ENCODE data around the gene DLGAP1. TPM values are rescaled to one million over a fixed set of nuclear protein-coding genes. Genes with fewer than 3 reads are reported as not detected.

The DLGAP1 gene
- total and polyA plus RNA-seq, 10 donors = 0.11 to 6.0 (median 2.1) TPM

DNA sequence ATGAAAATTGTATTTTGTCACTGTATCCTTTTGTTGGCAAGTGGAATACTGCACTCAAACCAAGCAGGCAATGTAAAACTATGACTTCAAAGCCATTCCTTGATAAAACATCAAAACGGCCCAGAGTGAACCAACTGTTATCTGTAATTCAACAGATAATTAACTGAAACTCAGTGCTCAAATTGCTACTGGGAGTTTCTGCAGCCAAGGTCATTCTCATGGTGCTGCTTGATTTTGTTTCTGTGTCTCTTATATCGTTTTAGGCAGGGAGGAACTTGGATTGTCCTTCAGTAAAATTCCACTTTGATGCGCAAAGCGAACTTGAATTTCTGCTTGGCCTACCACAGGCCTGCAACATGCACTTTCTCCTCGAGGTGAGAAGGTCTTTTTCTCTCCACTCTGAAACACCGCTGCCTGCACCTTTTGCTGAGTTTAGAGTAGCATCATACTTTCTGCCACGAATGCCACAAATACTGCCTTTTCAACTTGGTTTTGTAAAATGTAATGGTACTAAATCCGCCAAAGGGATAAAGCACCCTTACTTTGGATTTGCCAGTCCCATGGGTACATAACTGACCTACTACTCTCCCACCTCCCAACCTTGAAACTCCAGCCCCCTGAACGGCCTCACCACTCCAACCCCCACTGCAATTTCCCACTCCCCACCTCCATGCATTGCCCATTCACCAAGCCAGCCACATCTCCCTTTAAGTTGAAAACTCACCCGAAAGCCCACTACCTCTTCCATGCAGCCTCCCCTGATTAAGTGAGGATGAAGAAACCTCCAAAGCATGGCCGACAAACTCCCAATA is 800.5 kb downstream of the DLGAP1 start:
- intact Hi-C loops (cut with DNase I; ENCODE audit: low total_unique reads) = no loop called here
- DNase-seq = no peak
- Histone ChIP-seq H3K4me1 (peaks cover 0 to 22% (median 0%) of the 10 kb centered on the region in 6 donors), H3K36me3 (no peaks in the 10 kb centered on the region), H3K4me3 (no peak overlapping the region), H3K27me3 (replicated peaks in 1 of 7) (no peaks in the 10 kb centered on the region), H3K27ac (peak overlapping the region in 5 of 8 donors; percentile 17 to 68 (median 54)), H3K9me3 (no peaks in the 10 kb centered on the region)
- 76 to 87% (median 80%) methylated on average over 11 of the region's 11 CpGs for WGBS, 5 donors
- TF ChIP-seq, protein P1, sequence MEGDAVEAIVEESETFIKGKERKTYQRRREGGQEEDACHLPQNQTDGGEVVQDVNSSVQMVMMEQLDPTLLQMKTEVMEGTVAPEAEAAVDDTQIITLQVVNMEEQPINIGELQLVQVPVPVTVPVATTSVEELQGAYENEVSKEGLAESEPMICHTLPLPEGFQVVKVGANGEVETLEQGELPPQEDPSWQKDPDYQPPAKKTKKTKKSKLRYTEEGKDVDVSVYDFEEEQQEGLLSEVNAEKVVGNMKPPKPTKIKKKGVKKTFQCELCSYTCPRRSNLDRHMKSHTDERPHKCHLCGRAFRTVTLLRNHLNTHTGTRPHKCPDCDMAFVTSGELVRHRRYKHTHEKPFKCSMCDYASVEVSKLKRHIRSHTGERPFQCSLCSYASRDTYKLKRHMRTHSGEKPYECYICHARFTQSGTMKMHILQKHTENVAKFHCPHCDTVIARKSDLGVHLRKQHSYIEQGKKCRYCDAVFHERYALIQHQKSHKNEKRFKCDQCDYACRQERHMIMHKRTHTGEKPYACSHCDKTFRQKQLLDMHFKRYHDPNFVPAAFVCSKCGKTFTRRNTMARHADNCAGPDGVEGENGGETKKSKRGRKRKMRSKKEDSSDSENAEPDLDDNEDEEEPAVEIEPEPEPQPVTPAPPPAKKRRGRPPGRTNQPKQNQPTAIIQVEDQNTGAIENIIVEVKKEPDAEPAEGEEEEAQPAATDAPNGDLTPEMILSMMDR (IDR thresholded peaks at IDR 0.05 in 8 of 11, conservative IDR thresholded peaks at IDR 0.05 in 3 of 11) = no peak
- TF ChIP-seq POLR2A (IDR thresholded peaks at IDR 0.05) (no peak), POLR2AphosphoS5 (IDR thresholded peaks at IDR 0.05) (no peak)

DNA sequence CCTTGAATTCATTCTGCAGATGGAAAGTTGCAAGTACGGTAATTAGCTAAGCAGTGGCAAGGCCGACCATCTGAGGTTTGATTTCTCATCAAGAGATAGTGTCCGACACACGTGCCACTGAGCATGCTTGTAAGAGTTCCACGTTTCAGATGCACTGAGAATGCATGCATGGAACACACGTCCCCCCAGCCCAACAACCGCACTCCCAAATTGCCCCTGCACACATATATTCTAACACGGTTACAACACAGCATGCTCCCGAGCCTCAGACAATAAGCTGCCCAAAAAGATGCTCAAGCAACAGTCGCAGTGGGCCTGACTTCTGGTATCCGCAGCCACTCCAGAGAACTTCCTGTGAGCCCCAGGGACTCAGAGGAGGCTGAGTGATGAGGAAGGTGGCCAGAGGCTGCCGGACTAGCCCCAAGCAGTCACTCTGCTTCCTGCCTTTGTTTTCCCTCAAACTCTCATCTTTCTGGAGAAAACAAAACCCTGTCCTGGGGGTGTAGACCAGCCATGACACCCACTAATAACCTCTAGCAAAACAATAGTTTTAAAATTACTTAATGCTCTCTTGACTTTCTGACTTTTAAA is 801.2 kb downstream of the DLGAP1 start:
- intact Hi-C loops (cut with DNase I; ENCODE audit: low total_unique reads) = no loop called here
- no peak for TF ChIP-seq POLR2A (IDR thresholded peaks at IDR 0.05)
- TF ChIP-seq, protein P1 (IDR thresholded peaks at IDR 0.05 in 8 of 11, conservative IDR thresholded peaks at IDR 0.05 in 3 of 11) = no peak
- no peak for TF ChIP-seq POLR2AphosphoS5 (IDR thresholded peaks at IDR 0.05)
- Histone ChIP-seq H3K27ac (peak overlapping the region in 5 of 8 donors; percentile 17 to 68 (median 54)), H3K4me1 (peaks cover 0 to 25% (median 0%) of the 10 kb centered on the region in 6 donors), H3K36me3 (no peaks in the 10 kb centered on the region), H3K9me3 (no peaks in the 10 kb centered on the region), H3K4me3 (no peak overlapping the region), H3K27me3 (replicated peaks in 1 of 7) (no peaks in the 10 kb centered on the region)
- no peak for DNase-seq
- WGBS, 5 donors = 83 to 88% (median 86%) methylated on average over 12 of the region's 12 CpGs

GRCh38 chr18:3653263-3653850 is 801.8 kb downstream of the DLGAP1 start:
- Histone ChIP-seq H3K4me3 (no peak overlapping the region), H3K36me3 (no peaks in the 10 kb centered on the region), H3K27me3 (replicated peaks in 1 of 7) (no peaks in the 10 kb centered on the region), H3K4me1 (peaks cover 0 to 31% (median 2%) of the 10 kb centered on the region in 6 donors), H3K9me3 (no peaks in the 10 kb centered on the region), H3K27ac (peak overlapping the region in 1 of 8 donors; percentile 35)
- DNase-seq = no peak
- 86 to 93% (median 89%) methylated on average over 5 of the region's 5 CpGs for WGBS, 5 donors
- intact Hi-C loops (cut with DNase I; ENCODE audit: low total_unique reads) = no loop called here
- TF ChIP-seq POLR2A (IDR thresholded peaks at IDR 0.05) = no peak
- TF ChIP-seq, protein P1 (IDR thresholded peaks at IDR 0.05 in 8 of 11, conservative IDR thresholded peaks at IDR 0.05 in 3 of 11) = no peak
- TF ChIP-seq POLR2AphosphoS5 (IDR thresholded peaks at IDR 0.05) = no peak

Measured in spleen (tissue), 11 donors.